HL-60/S4 treated with retinoic acid at 250 ng/mL for 4 days and 3 days (cell line): ENCODE results near the gene XPO6.

ENCODE experiments used
- in situ Hi-C: fragments of 300-500 bp; cut with MboI; formaldehyde crosslinking; loops from 2 replicates; pipeline ENCODE4 v1.7.0; 2022; ENCODE audit warnings: low sequenced_read_pairs

The XPO6 gene

GRCh38 chr16:28186752-28187151, 25.0 kb downstream of the XPO6 start:
- in situ Hi-C loops, result no loop called here

GRCh38 chr16:28185696-28186095, 26.1 kb downstream of the XPO6 start:
- in situ Hi-C loops, result no loop called here

GRCh38 chr16:28184625-28185024, 27.1 kb downstream of the XPO6 start:
- in situ Hi-C loops, result no loop called here

- in situ Hi-C loops, result no loop called here
Observed at GRCh38 chr16:28183930-28184329, 27.8 kb downstream of the XPO6 start.

- in situ Hi-C loops, result no loop called here
Observed at GRCh38 chr16:28183484-28183883, 28.3 kb downstream of the XPO6 start.

- in situ Hi-C loops, result no loop called here
Observed at GRCh38 chr16:28182801-28183200, 29.0 kb downstream of the XPO6 start.

- in situ Hi-C loops, result no loop called here
Observed at GRCh38 chr16:28182183-28182582, 29.6 kb downstream of the XPO6 start.

- in situ Hi-C loops, result no loop called here
Observed at GRCh38 chr16:28181515-28181914, 30.2 kb downstream of the XPO6 start.

GRCh38 chr16:28180655-28181460, 30.9 kb downstream of the XPO6 start:
- in situ Hi-C loops, result no loop called here

- in situ Hi-C loops, result no loop called here
Observed at GRCh38 chr16:28179354-28179753, 32.4 kb downstream of the XPO6 start.

- in situ Hi-C loops, result no loop called here
Observed at GRCh38 chr16:28175715-28176114, 36.0 kb downstream of the XPO6 start.

- in situ Hi-C loops, result no loop called here
Observed at GRCh38 chr16:28172336-28172735, 39.4 kb downstream of the XPO6 start.

- in situ Hi-C loops, result no loop called here
Observed at GRCh38 chr16:28171816-28172215, 39.9 kb downstream of the XPO6 start.

GRCh38 chr16:28168991-28169554, 42.7 kb downstream of the XPO6 start:
- in situ Hi-C loops, result no loop called here

GRCh38 chr16:28167730-28168129, 44.0 kb downstream of the XPO6 start:
- in situ Hi-C loops, result no loop called here

GRCh38 chr16:28167221-28167620, 44.5 kb downstream of the XPO6 start:
- in situ Hi-C loops, result no loop called here

- in situ Hi-C loops, result no loop called here
Observed at GRCh38 chr16:28166394-28167208, 45.2 kb downstream of the XPO6 start.

GRCh38 chr16:28165598-28165997, 46.2 kb downstream of the XPO6 start:
- in situ Hi-C loops, result no loop called here

- in situ Hi-C loops, result no loop called here
Observed at GRCh38 chr16:28164140-28164539, 47.6 kb downstream of the XPO6 start.

GRCh38 chr16:28163699-28164098, 48.1 kb downstream of the XPO6 start:
- in situ Hi-C loops, result no loop called here

GRCh38 chr16:28162326-28162877, 49.4 kb downstream of the XPO6 start:
- in situ Hi-C loops, result no loop called here
